HCT116 (cell line): ENCODE measurements around the gene CAST. TPM values are rescaled to one million over a fixed set of nuclear protein-coding genes. Genes with fewer than 3 reads are reported as not detected.

Experiments used
- ATAC-seq: fragments of 200-7000 bp; cut with Tn5 transposase; 2 replicates; pipeline ENCODE4 v1.9.1; 2020; ENCODE audit warnings: mild to moderate bottlenecking, moderate library complexity
- BruUV-seq: library from RNA; stranded (reverse); fragments of 400-500 nt; replicated peaks from 2 replicates; lab custom pipeline; 2021; lab: Mats Ljungman, UMichigan
- CTCF ChIA-PET: fragments of 300-600 bp; sonication (Branson Sonifier 250); formaldehyde crosslinking; loops from one replicate; lab custom pipeline; 2021; ENCODE audit warnings: antibody characterized with exemption; lab: Charles Lee
- POLR2A ChIA-PET: fragments of 300-600, 350-600 bp; sonication (Branson Sonifier 250); formaldehyde crosslinking; loops from one replicate; lab custom pipeline; 2021; ENCODE audit warnings: antibody characterized with exemption; lab: Charles Lee
- RAD21 ChIA-PET, 2 experiments: fragments of 300-600 bp; sonication (Branson Sonifier 250); formaldehyde crosslinking; loops; one replicate each; lab custom pipeline; 2023; ENCODE audit warnings: low total read pairs in 2 of 2; ENCODE audit not compliant: uncharacterized antibody in 2 of 2, unreplicated experiment in 2 of 2, low non-redundant PET in 1 of 2; lab: Charles Lee
- DNase-seq: peaks from one replicate; pipeline ENCODE4 v3.0.0-alpha.2; 2010; ENCODE audit warnings: low read depth, low spot score
- H2AFZ ChIP-seq: fragments of 200-600 bp; shearing (Covaris generic), sonication (generic); 2 replicates; pipeline ENCODE4 v1.6.1; 2017; ENCODE audit warnings: low read depth, mixed run types, mixed read lengths, antibody characterized with exemption, low read length; ENCODE audit not compliant: poor library complexity, severe bottlenecking
- H3K27ac ChIP-seq: 2 replicates; pipeline ENCODE4 v1.5.1; 2012; ENCODE audit warnings: low read depth, low read length
- H3K27me3 ChIP-seq: fragments of 200-600 bp; sonication (generic); 2 replicates; pipeline ENCODE4 v1.6.1; 2016; ENCODE audit warnings: mixed run types, low read length, mixed read lengths; ENCODE audit not compliant: insufficient read depth
- H3K36me3 ChIP-seq, 2 experiments: fragments of 200-500 bp in 1 of 2; fragments of 200-600 bp in 1 of 2; sonication (Bioruptor generic) in 1 of 2; sonication (generic) in 1 of 2; 2 replicates each; pipeline versions ENCODE4 v1.5.1 to v1.6.1; 2014 to 2016; ENCODE audit warnings: low read length in 2 of 2, inconsistent platforms in 1 of 2, mixed read lengths in 1 of 2, mixed run types in 1 of 2; ENCODE audit not compliant: insufficient read depth in 2 of 2, control insufficient read depth in 1 of 2
- H3K4me1 ChIP-seq, 2 experiments: fragments of 200-600 bp in 1 of 2; sonication (generic) in 1 of 2; 2 replicates each; pipeline versions ENCODE4 v1.5.1 to v1.6.1; 2012 to 2017; ENCODE audit warnings: low read length in 2 of 2, inconsistent platforms in 1 of 2, mild to moderate bottlenecking in 1 of 2, mixed read lengths in 1 of 2, mixed run types in 1 of 2, moderate library complexity in 1 of 2; ENCODE audit not compliant: insufficient read depth in 2 of 2, control insufficient read depth in 1 of 2
- H3K4me2 ChIP-seq: fragments of 200-600 bp; sonication (generic); 2 replicates; pipeline ENCODE4 v1.6.1; 2017; ENCODE audit warnings: mixed run types, low read length, mixed read lengths
- H3K4me3 ChIP-seq, 2 experiments: fragments of 200-600 bp in 1 of 2; sonication (generic) in 1 of 2; replicated peaks in 1 of 2; 2 replicates each; pipeline ENCODE4 v1.5.1; 2011 to 2016; ENCODE audit warnings: low read length in 2 of 2, control low read depth in 1 of 2, low read depth in 1 of 2, mild to moderate bottlenecking in 1 of 2, mixed read lengths in 1 of 2, mixed run types in 1 of 2
- H3K79me2 ChIP-seq: fragments of 200-600 bp; sonication (generic); 2 replicates; pipeline ENCODE4 v1.6.1; 2017; ENCODE audit warnings: mild to moderate bottlenecking, mixed run types, low read length, moderate library complexity, mixed read lengths; ENCODE audit not compliant: insufficient read depth
- H3K9ac ChIP-seq: fragments of 200-600 bp; sonication (generic); 2 replicates; pipeline ENCODE4 v1.6.1; 2016; ENCODE audit warnings: low read length, mixed read lengths
- H3K9me2 ChIP-seq: fragments of 200-600 bp; sonication (generic), shearing (Covaris generic); 2 replicates; pipeline ENCODE4 v1.6.1; 2017; ENCODE audit warnings: mixed run types, mild to moderate bottlenecking, moderate library complexity; ENCODE audit not compliant: insufficient read depth
- H3K9me3 ChIP-seq, 2 experiments: fragments of 200-500 bp in 1 of 2; fragments of 200-600 bp in 1 of 2; sonication (Bioruptor generic) in 1 of 2; sonication (generic) in 1 of 2; 2 replicates each; pipeline ENCODE4 v1.6.1; 2014 to 2017; ENCODE audit warnings: low read length in 2 of 2, mixed read lengths in 2 of 2, inconsistent platforms in 1 of 2, low read depth in 1 of 2, mild to moderate bottlenecking in 1 of 2, mixed run types in 1 of 2, moderate library complexity in 1 of 2; ENCODE audit not compliant: control insufficient read depth in 1 of 2, insufficient read depth in 1 of 2
- H4K20me1 ChIP-seq: fragments of 200-600 bp; sonication (generic), shearing (Covaris generic); 2 replicates; pipeline ENCODE4 v1.6.1; 2017; ENCODE audit warnings: mixed run types, mild to moderate bottlenecking, moderate library complexity; ENCODE audit not compliant: insufficient read depth
- CBX3 ChIP-seq: IDR thresholded peaks from 2 replicates; pipeline ENCODE4 v1.6.1; 2012; ENCODE audit warnings: low read depth
- CTCF ChIP-seq, 3 experiments: fragments of 200-600 bp in 1 of 3; sonication (generic) in 1 of 3; IDR thresholded peaks in 2 of 3; conservative IDR thresholded peaks in 1 of 3; 2 replicates each; pipeline ENCODE4 v1.5.1; 2012 to 2017; ENCODE audit warnings: low read depth in 2 of 3, low read length in 2 of 3, antibody characterized with exemption in 1 of 3, borderline replicate concordance in 1 of 3, control low read depth in 1 of 3, mild to moderate bottlenecking in 1 of 3, mixed read lengths in 1 of 3, mixed run types in 1 of 3, moderate library complexity in 1 of 3; ENCODE audit not compliant: insufficient read depth in 1 of 3
- EGR1 ChIP-seq: IDR thresholded peaks from 2 replicates; pipeline ENCODE4 v1.6.1; 2012; ENCODE audit warnings: low read depth
- EZH2 ChIP-seq: fragments of 200-600 bp; sonication (generic); IDR thresholded peaks from 2 replicates; pipeline ENCODE4 v1.6.1; 2017; ENCODE audit warnings: antibody characterized with exemption, mixed run types
- EZH2phosphoT487 ChIP-seq: fragments of 200-600 bp; IDR thresholded peaks from 2 replicates; pipeline ENCODE4 v1.6.1; 2018; ENCODE audit warnings: antibody characterized with exemption, borderline replicate concordance
- JUND ChIP-seq: IDR thresholded peaks from 2 replicates; pipeline ENCODE4 v1.6.1; 2012
- MAX ChIP-seq: IDR thresholded peaks from 2 replicates; pipeline ENCODE4 v1.6.1; 2012
- POLR2A ChIP-seq: IDR thresholded peaks from 2 replicates; pipeline ENCODE4 v1.7.0; 2011; ENCODE audit warnings: borderline replicate concordance; ENCODE audit not compliant: insufficient read depth, insufficient read length; ENCODE audit errors: extremely low read depth
- RAD21 ChIP-seq: IDR thresholded peaks from 2 replicates; pipeline ENCODE4 v1.6.1; 2012; ENCODE audit warnings: low read depth, mild to moderate bottlenecking
- REST ChIP-seq: IDR thresholded peaks from 2 replicates; pipeline ENCODE4 v1.6.1; 2012; ENCODE audit warnings: low read depth
- SP1 ChIP-seq: IDR thresholded peaks from 2 replicates; pipeline ENCODE4 v1.6.1; 2012; ENCODE audit warnings: low read depth
- SRF ChIP-seq: IDR thresholded peaks from 2 replicates; pipeline ENCODE4 v1.6.1; 2012; ENCODE audit warnings: low read depth
- TCF7L2 ChIP-seq: IDR thresholded peaks from 2 replicates; pipeline ENCODE4 v1.7.0; 2011; ENCODE audit warnings: borderline replicate concordance, inconsistent platforms; ENCODE audit not compliant: insufficient read depth, insufficient read length; ENCODE audit errors: extremely low read depth
- YY1 ChIP-seq: IDR thresholded peaks from 2 replicates; pipeline ENCODE4 v1.6.1; 2011; ENCODE audit warnings: low read length, low read depth, moderate library complexity, mild to moderate bottlenecking; ENCODE audit not compliant: insufficient replicate concordance; ENCODE audit errors: extremely low read depth
- ZBTB33 ChIP-seq: IDR thresholded peaks from 2 replicates; pipeline ENCODE4 v1.6.1; 2011; ENCODE audit warnings: mild to moderate bottlenecking, low read length, moderate library complexity; ENCODE audit not compliant: insufficient replicate concordance; ENCODE audit errors: extremely low read depth
- ZFX ChIP-seq: fragments of 450-650 bp; IDR thresholded peaks from 2 replicates; pipeline ENCODE4 v1.6.1; 2017
- intact Hi-C: fragments of 100-400 bp; cut with micrococcal nuclease; formaldehyde crosslinking; loops from 2 replicates; pipeline ENCODE4 v1.10.0; 2022
- total RNA-seq: library from RNA; stranded (reverse); gene quantifications from one replicate; pipeline ENCODE4 v1.2.1, GENCODE V29; 2021; ENCODE audit not compliant: unreplicated experiment
- TF ChIP-seq, protein P1 (sequence below): IDR thresholded peaks from 2 replicates; pipeline ENCODE4 v1.6.1; 2012

The CAST gene
- total RNA-seq, 1 experiment from 2014 or later, result 142 TPM

DNA sequence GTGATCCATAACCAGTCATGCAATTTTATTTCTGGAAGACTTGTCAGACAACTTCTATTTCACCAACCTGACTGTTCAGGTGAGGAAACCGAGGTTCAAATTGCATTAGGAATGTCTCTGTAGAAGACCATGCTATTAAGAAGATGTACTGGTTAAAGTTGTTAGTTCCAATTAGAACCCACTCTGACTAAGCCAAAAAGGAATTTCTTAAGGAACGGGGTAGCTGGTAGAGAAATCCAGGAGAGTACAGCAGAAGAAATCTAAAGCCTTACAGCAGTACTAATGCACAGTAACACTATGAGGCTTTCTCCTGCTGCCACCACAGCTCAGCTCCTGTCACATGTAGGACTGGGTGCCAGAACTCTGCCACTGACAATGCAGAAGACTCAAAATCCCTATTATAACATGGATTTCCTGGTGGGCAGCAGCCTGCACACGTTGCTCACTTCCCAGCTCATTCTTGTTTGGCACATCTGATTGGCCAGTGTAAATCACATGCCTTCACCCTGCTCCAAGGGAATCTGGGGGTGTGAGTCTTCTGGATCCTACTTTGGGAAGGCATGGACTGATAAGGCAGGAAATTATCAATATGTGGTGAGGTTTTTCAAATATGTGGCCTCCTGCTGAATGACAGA, 37.1 kb downstream of the CAST start:
- Histone ChIP-seq H3K4me1 (peaks cover 35 to 45% of the 10 kb centered on the region in 2 experiments), H3K27ac (no peak overlapping the region)
- RAD21 ChIA-PET, result no interaction called here

More for the DNA sequence above, 37.1 kb downstream of the CAST start:
- no TSS peak for BruUV-seq
- Histone ChIP-seq H3K9ac (peak overlapping the region; percentile 23), H3K4me3 (no peak overlapping the region), H3K9me3 (no peaks in the 10 kb centered on the region), H3K9me2 (no peaks in the 10 kb centered on the region), H4K20me1 (no peaks in the 10 kb centered on the region), H3K4me2 (peak overlapping the region; percentile 49), H3K36me3 (no peaks in the 10 kb centered on the region), H3K79me2 (peaks cover 13% of the 10 kb centered on the region), H3K27me3 (no peaks in the 10 kb centered on the region), H2AFZ (no peak overlapping the region)
- TF ChIP-seq REST (no peak), POLR2A (no peak), TCF7L2 (no peak), CBX3 (no peak), YY1 (no peak), MAX (no peak), EZH2phosphoT487 (no peak), JUND (no peak), SRF (no peak), EGR1 (no peak), ZBTB33 (no peak), CTCF (IDR thresholded peaks at IDR 0.05 in 2 of 3, conservative IDR thresholded peaks at IDR 0.05 in 1 of 3; ENCODE audit: borderline replicate concordance in 1 of 3, insufficient read depth in 1 of 3, low read depth in 2 of 3, low read length in 2 of 3) (no peak), ZFX (no peak), EZH2 (no peak), SP1 (no peak), RAD21 (no peak)
- TF ChIP-seq, protein P1, sequence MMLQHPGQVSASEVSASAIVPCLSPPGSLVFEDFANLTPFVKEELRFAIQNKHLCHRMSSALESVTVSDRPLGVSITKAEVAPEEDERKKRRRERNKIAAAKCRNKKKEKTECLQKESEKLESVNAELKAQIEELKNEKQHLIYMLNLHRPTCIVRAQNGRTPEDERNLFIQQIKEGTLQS, result no peak
- no peak for ATAC-seq
- ChIA-PET POLR2A (no interaction called here), CTCF (interaction anchor here (1.0 kb wide), 1 partner anchor 11 kb away, joined by 3 read pairs; no protein-coding TSS in a partner anchor)
- intact Hi-C loops, result no loop called here
- DNase-seq, result no peak
